Cardiac muscle cell (in vitro differentiated cells and primary cell): ENCODE data around the gene PTGES. TPM values are rescaled to one million over a fixed set of nuclear protein-coding genes. Genes with fewer than 3 reads are reported as not detected.

ENCODE experiments used
- DNase-seq, 2 donors: peaks; one replicate each; pipeline versions ENCODE4 v3.0.0 to v3.0.0-alpha.2; 2010 to 2017; ENCODE audit warnings: low read depth in 1 of 2, low spot score in 1 of 2
- H3K27ac ChIP-seq: fragments of 200-600 bp; sonication (generic); 2 replicates; pipeline ENCODE4 v1.5.1; 2016
- H3K27me3 ChIP-seq: fragments of 200-600 bp; sonication (generic); 2 replicates; pipeline ENCODE4 v1.6.0; 2016; ENCODE audit warnings: control low read depth
- H3K36me3 ChIP-seq: fragments of 200-600 bp; sonication (generic); 2 replicates; pipeline ENCODE4 v1.5.1; 2016; ENCODE audit warnings: control low read depth
- H3K4me1 ChIP-seq: fragments of 200-600 bp; sonication (generic); 2 replicates; pipeline ENCODE4 v1.8.1; 2017; ENCODE audit warnings: low read depth, mild to moderate bottlenecking, mixed run types
- H3K4me3 ChIP-seq: fragments of 200-600 bp; sonication (generic); 2 replicates; pipeline ENCODE4 v1.5.1; 2016; ENCODE audit warnings: mild to moderate bottlenecking
- H3K9me3 ChIP-seq: fragments of 200-600 bp; sonication (generic); 2 replicates; pipeline ENCODE4 v1.5.1; 2017; ENCODE audit warnings: low read depth, mild to moderate bottlenecking, control low read depth
- polyA plus RNA-seq: library from polyadenylated mRNA; unstranded; fragments of >200 nt; fragmentation: Nextera tagmentation; extraction: Ambion mirVana; gene quantifications from 2 replicates; pipeline ENCODE4 v1.2.1, GENCODE V29; 2016
- total RNA-seq: library from RNA; depleted of rRNA; stranded (reverse); fragments of >200 nt; gene quantifications from 2 replicates; pipeline ENCODE4 v1.2.3, GENCODE V29; 2016
- TF ChIP-seq, protein P1 (sequence below): IDR thresholded peaks from 2 replicates; pipeline ENCODE4 v1.5.1; 2012; ENCODE audit warnings: low read depth, mild to moderate bottlenecking, low read length

The PTGES gene
- total and polyA plus RNA-seq, 2 experiments from 2014 or later, result 1.4 to 4.6 TPM

DNA sequence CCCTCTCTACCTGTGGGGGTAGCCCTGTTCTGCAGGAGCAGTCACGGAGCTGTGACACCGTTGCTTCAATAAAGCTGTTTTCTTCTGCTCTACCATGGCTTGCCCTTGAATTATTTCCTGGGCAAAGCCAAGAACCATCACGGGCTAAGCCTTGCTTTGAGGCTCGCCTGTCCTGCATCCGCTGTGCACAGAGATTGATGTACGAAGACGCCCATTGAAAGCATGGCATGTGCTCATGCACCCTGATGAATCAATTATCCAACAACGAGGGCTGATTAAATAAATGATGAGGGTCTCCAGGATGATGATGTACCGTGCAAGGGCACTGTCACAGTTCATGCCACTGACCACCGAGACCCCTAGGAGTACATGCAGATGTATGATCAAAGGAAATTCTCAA is 20.7 kb downstream of the PTGES start:
- Histone ChIP-seq H3K36me3 (no peaks in the 10 kb centered on the region), H3K4me1 (no peaks in the 10 kb centered on the region), H3K27me3 (no peaks in the 10 kb centered on the region), H3K4me3 (no peak overlapping the region), H3K27ac (no peak overlapping the region), H3K9me3 (no peaks in the 10 kb centered on the region)
- DNase-seq, result no peak
- TF ChIP-seq, protein P1, sequence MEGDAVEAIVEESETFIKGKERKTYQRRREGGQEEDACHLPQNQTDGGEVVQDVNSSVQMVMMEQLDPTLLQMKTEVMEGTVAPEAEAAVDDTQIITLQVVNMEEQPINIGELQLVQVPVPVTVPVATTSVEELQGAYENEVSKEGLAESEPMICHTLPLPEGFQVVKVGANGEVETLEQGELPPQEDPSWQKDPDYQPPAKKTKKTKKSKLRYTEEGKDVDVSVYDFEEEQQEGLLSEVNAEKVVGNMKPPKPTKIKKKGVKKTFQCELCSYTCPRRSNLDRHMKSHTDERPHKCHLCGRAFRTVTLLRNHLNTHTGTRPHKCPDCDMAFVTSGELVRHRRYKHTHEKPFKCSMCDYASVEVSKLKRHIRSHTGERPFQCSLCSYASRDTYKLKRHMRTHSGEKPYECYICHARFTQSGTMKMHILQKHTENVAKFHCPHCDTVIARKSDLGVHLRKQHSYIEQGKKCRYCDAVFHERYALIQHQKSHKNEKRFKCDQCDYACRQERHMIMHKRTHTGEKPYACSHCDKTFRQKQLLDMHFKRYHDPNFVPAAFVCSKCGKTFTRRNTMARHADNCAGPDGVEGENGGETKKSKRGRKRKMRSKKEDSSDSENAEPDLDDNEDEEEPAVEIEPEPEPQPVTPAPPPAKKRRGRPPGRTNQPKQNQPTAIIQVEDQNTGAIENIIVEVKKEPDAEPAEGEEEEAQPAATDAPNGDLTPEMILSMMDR, result no peak

DNA sequence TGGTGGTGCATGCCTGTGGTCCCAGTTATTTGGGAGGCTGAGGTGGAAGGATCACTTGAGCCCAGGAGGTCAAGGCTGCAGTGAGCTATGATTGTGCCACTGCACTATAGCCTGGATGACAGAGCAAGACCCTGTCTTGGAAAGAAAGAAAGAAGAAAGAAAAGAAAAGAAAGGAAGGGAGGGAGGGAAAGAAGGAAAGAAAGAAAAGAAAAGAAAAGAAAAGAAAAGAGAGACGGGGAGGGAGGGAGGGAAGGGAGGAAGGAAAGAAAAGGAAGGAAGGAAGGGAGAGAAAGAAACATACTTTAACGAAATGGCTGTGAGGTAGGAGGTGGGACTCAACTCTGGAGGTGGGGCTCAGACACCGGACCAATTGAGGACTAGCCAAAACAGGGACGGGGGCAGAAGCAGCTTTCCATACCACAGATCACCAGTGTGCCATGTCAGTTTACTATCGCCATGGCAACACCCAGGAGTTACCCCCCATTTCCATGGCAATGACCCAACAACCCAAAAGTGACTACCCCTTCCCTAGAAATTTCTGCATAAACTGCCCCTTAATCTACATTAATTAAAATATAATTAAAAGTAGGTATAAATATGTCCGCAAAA is 21.3 kb downstream of the PTGES start:
- no peak overlapping the region for H3K4me3 ChIP-seq
- no peak overlapping the region for H3K27ac ChIP-seq
- no peaks in the 10 kb centered on the region for H3K36me3 ChIP-seq
- TF ChIP-seq, protein P1, result no peak
- H3K4me1 ChIP-seq, result no peaks in the 10 kb centered on the region
- DNase-seq, result no peak
- H3K9me3 ChIP-seq, result no peaks in the 10 kb centered on the region
- H3K27me3 ChIP-seq, result no peaks in the 10 kb centered on the region

GRCh38 chr9:129728744-129729143 is 24.1 kb downstream of the PTGES start:
- TF ChIP-seq, protein P1, result no peak
- no peak overlapping the region for H3K27ac ChIP-seq
- H3K36me3 ChIP-seq, result no peaks in the 10 kb centered on the region
- no peak for DNase-seq
- no peak overlapping the region for H3K4me3 ChIP-seq
- no peaks in the 10 kb centered on the region for H3K27me3 ChIP-seq
- no peaks in the 10 kb centered on the region for H3K9me3 ChIP-seq
- no peaks in the 10 kb centered on the region for H3K4me1 ChIP-seq

- no peaks in the 10 kb centered on the region for H3K9me3 ChIP-seq
- H3K4me1 ChIP-seq, result no peaks in the 10 kb centered on the region
- H3K27me3 ChIP-seq, result no peaks in the 10 kb centered on the region
- no peak overlapping the region for H3K27ac ChIP-seq
- peak; percentile 77 to 95 for DNase-seq
- TF ChIP-seq, protein P1, result peak; percentile 98
- H3K4me3 ChIP-seq, result no peak overlapping the region
- no peaks in the 10 kb centered on the region for H3K36me3 ChIP-seq
Measured at GRCh38 chr9:129726322-129727160, 26.3 kb downstream of the PTGES start.

DNA sequence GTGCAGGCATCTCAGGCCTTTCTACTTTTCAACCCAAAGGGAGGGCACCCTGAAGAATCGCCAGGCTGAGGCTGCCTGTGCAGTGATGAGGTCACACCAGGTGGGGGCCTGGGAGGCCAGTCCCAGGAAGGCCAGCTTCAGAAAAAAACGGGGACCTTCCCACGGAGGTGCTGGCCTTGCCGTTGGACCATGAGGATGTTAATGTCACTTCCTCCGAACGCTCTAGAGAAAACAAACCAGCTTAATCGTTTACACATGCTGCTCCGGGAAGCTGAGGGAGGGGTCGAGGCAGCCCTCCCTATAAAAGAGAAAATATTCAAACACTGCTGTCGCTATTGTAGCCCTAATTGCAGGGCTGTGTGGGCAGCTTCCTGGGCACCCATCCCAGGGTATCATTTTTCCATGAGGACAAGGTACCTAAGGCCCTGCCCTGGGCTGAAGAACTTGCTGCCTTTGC is 27.0 kb downstream of the PTGES start:
- H3K27me3 ChIP-seq, result no peaks in the 10 kb centered on the region
- H3K4me3 ChIP-seq, result no peak overlapping the region
- no peak overlapping the region for H3K27ac ChIP-seq
- TF ChIP-seq, protein P1, result no peak
- H3K9me3 ChIP-seq, result no peaks in the 10 kb centered on the region
- no peak for DNase-seq
- no peaks in the 10 kb centered on the region for H3K4me1 ChIP-seq
- H3K36me3 ChIP-seq, result no peaks in the 10 kb centered on the region
